Measurements from ENCODE around the gene RGS19. TPM values are rescaled to one million over a fixed set of nuclear protein-coding genes. Genes with fewer than 3 reads are reported as not detected.

RGS19 gene
- total and polyA plus RNA-seq, 2 of the 8 experiments (the other 6 are each of a cell fraction or from before 2014, with no cell fraction given): 12.7 to 16.8 TPM

DNA sequence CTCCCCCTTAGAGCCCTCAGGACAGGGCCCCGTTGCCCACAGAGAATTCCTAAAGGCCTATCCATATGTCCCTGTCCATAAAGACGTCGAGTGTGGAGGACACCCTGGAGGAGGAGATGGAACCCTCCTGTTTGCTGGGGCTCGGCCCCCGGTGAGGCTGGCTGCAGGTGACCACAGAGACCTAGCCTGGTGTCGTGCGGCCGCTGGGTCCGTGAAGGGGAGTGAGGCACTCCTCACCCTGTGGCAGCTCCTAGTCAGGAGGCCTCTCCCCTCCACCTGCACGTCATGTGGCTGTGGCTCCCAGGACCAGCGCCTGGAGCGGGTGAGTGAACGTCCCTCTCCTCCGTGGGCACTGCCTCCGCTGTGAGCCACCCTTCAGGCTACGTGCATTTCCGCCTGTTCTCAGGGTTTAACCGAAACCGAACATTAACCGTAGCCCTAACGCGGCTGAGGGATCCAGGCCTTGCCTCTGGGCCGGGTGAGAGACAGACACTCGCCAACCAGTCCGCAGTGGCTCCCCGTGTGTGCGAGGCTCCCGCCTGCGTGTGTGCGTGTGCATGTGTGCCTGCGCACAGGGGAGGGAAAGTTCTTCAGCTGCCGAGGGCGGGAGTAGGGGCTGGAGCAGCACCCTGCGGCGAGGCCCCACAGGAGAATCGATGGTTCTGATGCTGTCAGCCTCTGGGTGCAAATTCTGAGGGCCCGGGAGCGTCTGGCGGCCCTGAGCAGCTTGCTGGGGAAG lies 22.3 kb downstream of the RGS19 start:
- Histone ChIP-seq H3K23me2 (ENCODE audit: low read depth, low read length) (no peaks in the 10 kb centered on the region), H3K9ac (replicated peaks in 1 of 4; ENCODE audit: extremely low read depth in 1 of 4, low read depth in 3 of 4, low read length in 3 of 4) (no peak overlapping the region), H3K79me2 (ENCODE audit: control insufficient read depth in 1 of 2, insufficient read depth in 2 of 2, low read length in 2 of 2) (no peaks in the 10 kb centered on the region), H3K23ac (ENCODE audit: insufficient read length) (no peak overlapping the region), H2BK12ac (ENCODE audit: low read depth, low read length) (peak overlapping the region; percentile 51; the same call in 1 of the 2 replicates), H2AFZ (ENCODE audit: low read length) (peak overlapping the region; percentile 46; the same call in 1 of the 2 replicates), H4K20me1 (replicated peaks in 1 of 2; ENCODE audit: control insufficient read depth in 1 of 2, insufficient read depth in 2 of 2, low read length in 2 of 2) (no peaks in the 10 kb centered on the region), H3K36me3 (ENCODE audit: control insufficient read depth in 2 of 4, insufficient read depth in 4 of 4, low read length in 3 of 4) (no peaks in the 10 kb centered on the region), H3K79me1 (ENCODE audit: low read depth, low read length) (no peaks in the 10 kb centered on the region), H2BK120ac (replicated peaks; ENCODE audit: low read depth, low read length) (no peak overlapping the region), H4K5ac (ENCODE audit: insufficient read length, low read depth, low read length) (no peak overlapping the region), H3K4ac (replicated peaks; ENCODE audit: insufficient read length, low read depth, low read length) (no peak overlapping the region), H3K4me1 (replicated peaks in 1 of 4; ENCODE audit: control insufficient read depth in 3 of 4, insufficient read depth in 4 of 4, low read length in 3 of 4) (peaks cover 0 to 18% (median 13%) of the 10 kb centered on the region in 4 experiments; a peak in 6 of 7 replicates), H3K14ac (ENCODE audit: insufficient read length) (no peak overlapping the region), H3K18ac (ENCODE audit: extremely low read depth, low read length) (peak overlapping the region; percentile 62; the same call in 1 of the 2 replicates), H3K9me3 (ENCODE audit: insufficient read depth in 2 of 2, low read depth in 1 of 2, low read length in 1 of 2) (no peaks in the 10 kb centered on the region), H3K4me3 (ENCODE audit: extremely low read depth in 1 of 4, insufficient read depth in 2 of 4, low read depth in 3 of 4, low read length in 4 of 4) (peak overlapping the region in 1 of 4 experiments; percentile 7; a peak in 1 of 8 replicates), H2BK15ac (ENCODE audit: low read length) (peak overlapping the region; percentile 98), H4K91ac (replicated peaks; ENCODE audit: insufficient read length, low read length) (peak overlapping the region; percentile 72), H2BK5ac (ENCODE audit: low read depth, low read length) (peak overlapping the region; percentile 10; the same call in 1 of the 2 replicates), H3K27me3 (replicated peaks in 1 of 4; ENCODE audit: control insufficient read depth in 3 of 4, extremely low read depth in 1 of 4, insufficient read depth in 3 of 4, low read length in 3 of 4) (peaks cover 0 to 7% (median 3%) of the 10 kb centered on the region in 4 experiments; a peak in 2 of 7 replicates), H2AK5ac (ENCODE audit: low read depth, low read length) (no peak overlapping the region), H4K8ac (ENCODE audit: extremely low read depth, insufficient read depth, low read length) (peak overlapping the region; percentile 82; the same call in 1 of the 2 replicates), H2BK20ac (ENCODE audit: low read length) (peak overlapping the region; percentile 74), H3K4me2 (ENCODE audit: insufficient read depth in 1 of 2, low read depth in 2 of 2, low read length in 2 of 2) (peak overlapping the region in 1 of 2 experiments; percentile 57; a peak in 1 of 4 replicates), H3K27ac (ENCODE audit: low read depth, low read length) (no peak overlapping the region), H3K56ac (replicated peaks; ENCODE audit: insufficient read length, low read depth, low read length) (no peak overlapping the region)
- WGBS, 2 experiments (ENCODE audit: extremely low coverage in 1 of 2, insufficient coverage in 1 of 2, insufficient read length in 1 of 2, insufficient replicate concordance in 2 of 2, low coverage in 1 of 2, low lambda C conversion rate in 2 of 2, missing lambda C conversion rate in 1 of 2): 78% methylated on average over 39 of the region's 39 CpGs; no CpG with 5 or more reads in 1 of the 2 experiments
- FAIRE-seq (no peak), DNase-seq (ENCODE audit: low read depth in 1 of 2, low spot score in 2 of 2) (no peak)
- CTCF ChIA-PET (ENCODE audit: partially characterized antibody): interaction anchor here (0.6 to 15.0 kb wide), 19 partner anchors 10 to 518 kb away, joined by 3 to 139 read pairs (median 4); partner anchors contain the start of genes C20orf204, LKAAEAR1, OPRL1 and RGS19
- POLR2A ChIA-PET (ENCODE audit: partially characterized antibody): interaction anchor here (1.7 to 1.8 kb wide), 2 partner anchors 13 to 17 kb away, joined by 8 to 9 read pairs; no protein-coding TSS in a partner anchor
- TF ChIP-seq SAP30 (IDR thresholded peaks at IDR 0.05; ENCODE audit: insufficient read depth, insufficient replicate concordance, low read length) (no peak), CTBP2 (IDR thresholded peaks at IDR 0.05; ENCODE audit: borderline replicate concordance, insufficient read depth, insufficient read length, low read length) (no peak), CREB1 (IDR thresholded peaks at IDR 0.05) (no peak), SP4 (IDR thresholded peaks at IDR 0.05; ENCODE audit: low read length) (no peak), SRF (IDR thresholded peaks at IDR 0.05; ENCODE audit: low read depth, low read length) (no peak), BCL11A (IDR thresholded peaks at IDR 0.05; ENCODE audit: low read depth in 2 of 2, low read length in 2 of 2) (no peak), CHD1 (IDR thresholded peaks at IDR 0.05; ENCODE audit: low read depth, low read length) (no peak), JUND (IDR thresholded peaks at IDR 0.05; ENCODE audit: low read length) (no peak), MAX (IDR thresholded peaks at IDR 0.05) (no peak)
